Measurements from ENCODE around the gene RNF43. TPM values are rescaled to one million over a fixed set of nuclear protein-coding genes. Genes with fewer than 3 reads are reported as not detected.
A peak's percentile ranks its signal among the peaks of the same experiment; 100 is the strongest.

RNF43 gene
- total and polyA plus RNA-seq, 2 of the 13 experiments (the other 11 are each of a cell fraction or from before 2014, with no cell fraction given), result 31.0 to 53.4 TPM

GRCh38 chr17:58391302-58391984, 25.9 kb downstream of the RNF43 start (continued):
- no peak; the same call in 1 of the 2 replicates for TF ChIP-seq ZNF563 (CRISPR knock-in tag; IDR thresholded peaks at IDR 0.05)
- TF ChIP-seq, protein P1, sequence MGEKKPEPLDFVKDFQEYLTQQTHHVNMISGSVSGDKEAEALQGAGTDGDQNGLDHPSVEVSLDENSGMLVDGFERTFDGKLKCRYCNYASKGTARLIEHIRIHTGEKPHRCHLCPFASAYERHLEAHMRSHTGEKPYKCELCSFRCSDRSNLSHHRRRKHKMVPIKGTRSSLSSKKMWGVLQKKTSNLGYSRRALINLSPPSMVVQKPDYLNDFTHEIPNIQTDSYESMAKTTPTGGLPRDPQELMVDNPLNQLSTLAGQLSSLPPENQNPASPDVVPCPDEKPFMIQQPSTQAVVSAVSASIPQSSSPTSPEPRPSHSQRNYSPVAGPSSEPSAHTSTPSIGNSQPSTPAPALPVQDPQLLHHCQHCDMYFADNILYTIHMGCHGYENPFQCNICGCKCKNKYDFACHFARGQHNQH (CRISPR knock-in tag; IDR thresholded peaks at IDR 0.05), result peak; percentile 99
- TF ChIP-seq TEAD3 (CRISPR knock-in tag; optimal IDR thresholded peaks at IDR 0.05; ENCODE audit: borderline replicate concordance), result peak; percentile 97
- peak; percentile 96 for TF ChIP-seq SNAPC4 (CRISPR knock-in tag; IDR thresholded peaks at IDR 0.05)
- peak; percentile 85; the same call in 1 of the 2 replicates for TF ChIP-seq RELA (CRISPR knock-in tag; IDR thresholded peaks at IDR 0.05)
- TF ChIP-seq MAF1 (CRISPR knock-in tag; IDR thresholded peaks at IDR 0.05; ENCODE audit: borderline replicate concordance), result peak; percentile 64; the same call in 1 of the 2 replicates
- TF ChIP-seq MZF1 (CRISPR knock-in tag; IDR thresholded peaks at IDR 0.05; ENCODE audit: borderline replicate concordance), result no peak; the same call in 1 of the 2 replicates
- no peak for TF ChIP-seq ZNF282 (IDR thresholded peaks at IDR 0.05; ENCODE audit: partially characterized antibody)
- TF ChIP-seq ZNF430 (CRISPR knock-in tag; IDR thresholded peaks at IDR 0.05), result peak; percentile 97
- peak; percentile 6; the same call in 1 of the 2 replicates for TF ChIP-seq MTA3 (CRISPR knock-in tag; IDR thresholded peaks at IDR 0.05)
- TF ChIP-seq IRF1 (CRISPR knock-in tag; IDR thresholded peaks at IDR 0.05; ENCODE audit: low read depth), result no peak
- no peak for TF ChIP-seq PHB2 (IDR thresholded peaks at IDR 0.05; ENCODE audit: partially characterized antibody)
- peak; percentile 60; the same call in 1 of the 2 replicates for TF ChIP-seq ZHX2 (IDR thresholded peaks at IDR 0.05; ENCODE audit: low read depth)
- peak; percentile 99; the same call in 1 of the 2 replicates for TF ChIP-seq ZHX2 (CRISPR knock-in tag; IDR thresholded peaks at IDR 0.05; ENCODE audit: borderline replicate concordance)
- TF ChIP-seq CCDC6 (CRISPR knock-in tag; IDR thresholded peaks at IDR 0.05), result peak; percentile 98
- TF ChIP-seq TBX2 (CRISPR knock-in tag; IDR thresholded peaks at IDR 0.05; ENCODE audit: borderline replicate concordance), result peak; percentile 100
